Upper lobe of left lung (tissue), 6 donors: Measurements from ENCODE around the gene TSPEAR. TPM values are rescaled to one million over a fixed set of nuclear protein-coding genes. Genes with fewer than 3 reads are reported as not detected.

ENCODE experiments used
- ATAC-seq, 2 donors: fragments of 200-7000 bp; cut with Tn5 transposase; one replicate each; pipeline ENCODE4 v1.9.1; 2022; ENCODE audit warnings: mild to moderate bottlenecking in 2 of 2, moderate library complexity in 2 of 2; ENCODE audit not compliant: low FRiP score in 2 of 2
- DNase-seq, 2 donors: peaks; one replicate each; pipeline ENCODE4 v3.0.0-alpha.2; 2019 to 2020
- H3K27ac ChIP-seq, 4 donors: fragments of 200-600 bp; sonication (generic); one replicate each; pipeline ENCODE4 v1.5.1; 2016 to 2019
- H3K27me3 ChIP-seq, 4 donors: fragments of 200-600 bp; sonication (generic); one replicate each; pipeline ENCODE4 v1.5.1; 2017 to 2019
- H3K36me3 ChIP-seq, 4 donors: fragments of 200-600 bp; sonication (generic); one replicate each; pipeline ENCODE4 v1.5.1; 2016 to 2019
- H3K4me1 ChIP-seq, 4 donors: fragments of 200-600 bp; sonication (generic); one replicate each; pipeline ENCODE4 v1.5.1; 2018 to 2019
- H3K4me3 ChIP-seq, 4 donors: fragments of 200-600 bp; sonication (generic); one replicate each; pipeline ENCODE4 v1.5.1; 2017 to 2019; ENCODE audit warnings: mild to moderate bottlenecking in 2 of 4, moderate library complexity in 1 of 4
- H3K9me3 ChIP-seq, 4 donors: fragments of 200-600 bp; sonication (generic); one replicate each; pipeline ENCODE4 v1.5.1; 2018 to 2019
- EP300 ChIP-seq, 4 donors: sonication (generic); formaldehyde crosslinking; IDR thresholded peaks; one replicate each; pipeline ENCODE4 v1.5.1; 2017; ENCODE audit warnings: antibody characterized with exemption in 4 of 4, control low read depth in 2 of 4
- POLR2A ChIP-seq, 4 donors: fragments of 450-650 bp; IDR thresholded peaks; one replicate each; pipeline ENCODE4 v1.5.1; 2016 to 2017; ENCODE audit warnings: antibody characterized with exemption in 4 of 4, mild to moderate bottlenecking in 2 of 4
- POLR2AphosphoS5 ChIP-seq, 2 donors: sonication (generic); formaldehyde crosslinking; IDR thresholded peaks; one replicate each; pipeline ENCODE4 v1.5.1; 2017; ENCODE audit warnings: antibody characterized with exemption in 2 of 2
- WGBS, 2 donors: methylation state at CpG; one replicate each; pipeline ENCODE4 v1.1.5; 2017 to 2018; 5-methylcytosine and 5-hydroxymethylcytosine counted together
- total RNA-seq, 6 donors: library from RNA; depleted of rRNA in 4 of 6; stranded (reverse); fragments of >200 nt in 4 of 6; gene quantifications; one replicate each; pipeline versions ENCODE4 v1.1.0 to v1.2.1, GENCODE V29; 2016 to 2021
- TF ChIP-seq, protein P1 (sequence below), 6 experiments: fragments of 450-650 bp in 4 of 6; fragments of 200-600 bp in 2 of 6; sonication (generic) in 2 of 6; IDR thresholded peaks; one replicate each; pipeline ENCODE4 v1.5.1; 2016 to 2019; ENCODE audit warnings: antibody characterized with exemption in 6 of 6
- donor health status: DM: no; HTN: no; CAD: no; lungs with moderate emphysema.
- donor health status: DM: no; HTN: yes; CAD: no; lungs with severe emphysema.

The TSPEAR gene
- total RNA-seq, 6 donors from 2014 or later: 0.14 to 0.17 TPM; not detected in 4

DNA sequence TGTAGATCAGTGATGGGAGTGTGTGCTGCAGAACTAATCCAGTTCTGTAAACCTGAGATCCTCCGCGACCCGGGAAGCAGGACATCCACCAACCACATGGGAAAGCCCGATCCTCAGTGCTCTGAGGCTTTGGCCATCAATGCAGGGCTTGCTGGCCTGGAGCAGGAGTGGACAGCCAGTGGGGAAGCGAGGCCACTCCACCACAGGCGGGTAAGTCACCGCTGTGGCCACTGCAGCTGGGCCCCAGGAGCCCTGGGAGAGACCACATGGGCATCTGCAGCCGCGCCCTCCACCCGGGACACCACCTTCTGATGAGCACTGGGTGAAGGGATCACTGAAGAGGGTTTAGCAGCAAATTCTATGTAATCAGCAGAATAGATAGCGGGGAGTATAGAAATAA lies 30.2 kb downstream of the TSPEAR start:
- Histone ChIP-seq H3K4me1 (no peaks in the 10 kb centered on the region), H3K36me3 (no peaks in the 10 kb centered on the region), H3K27me3 (no peaks in the 10 kb centered on the region), H3K27ac (no peak overlapping the region), H3K9me3 (no peaks in the 10 kb centered on the region), H3K4me3 (no peak overlapping the region)
- 83 to 86% methylated on average over 9 to 11 of the region's 11 CpGs for WGBS, 2 donors
- ATAC-seq (no peak), DNase-seq (no peak)
- TF ChIP-seq EP300 (IDR thresholded peaks at IDR 0.05) (no peak), POLR2A (IDR thresholded peaks at IDR 0.05) (no peak), POLR2AphosphoS5 (IDR thresholded peaks at IDR 0.05) (no peak)
- TF ChIP-seq, protein P1, sequence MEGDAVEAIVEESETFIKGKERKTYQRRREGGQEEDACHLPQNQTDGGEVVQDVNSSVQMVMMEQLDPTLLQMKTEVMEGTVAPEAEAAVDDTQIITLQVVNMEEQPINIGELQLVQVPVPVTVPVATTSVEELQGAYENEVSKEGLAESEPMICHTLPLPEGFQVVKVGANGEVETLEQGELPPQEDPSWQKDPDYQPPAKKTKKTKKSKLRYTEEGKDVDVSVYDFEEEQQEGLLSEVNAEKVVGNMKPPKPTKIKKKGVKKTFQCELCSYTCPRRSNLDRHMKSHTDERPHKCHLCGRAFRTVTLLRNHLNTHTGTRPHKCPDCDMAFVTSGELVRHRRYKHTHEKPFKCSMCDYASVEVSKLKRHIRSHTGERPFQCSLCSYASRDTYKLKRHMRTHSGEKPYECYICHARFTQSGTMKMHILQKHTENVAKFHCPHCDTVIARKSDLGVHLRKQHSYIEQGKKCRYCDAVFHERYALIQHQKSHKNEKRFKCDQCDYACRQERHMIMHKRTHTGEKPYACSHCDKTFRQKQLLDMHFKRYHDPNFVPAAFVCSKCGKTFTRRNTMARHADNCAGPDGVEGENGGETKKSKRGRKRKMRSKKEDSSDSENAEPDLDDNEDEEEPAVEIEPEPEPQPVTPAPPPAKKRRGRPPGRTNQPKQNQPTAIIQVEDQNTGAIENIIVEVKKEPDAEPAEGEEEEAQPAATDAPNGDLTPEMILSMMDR (IDR thresholded peaks at IDR 0.05): no peak

DNA sequence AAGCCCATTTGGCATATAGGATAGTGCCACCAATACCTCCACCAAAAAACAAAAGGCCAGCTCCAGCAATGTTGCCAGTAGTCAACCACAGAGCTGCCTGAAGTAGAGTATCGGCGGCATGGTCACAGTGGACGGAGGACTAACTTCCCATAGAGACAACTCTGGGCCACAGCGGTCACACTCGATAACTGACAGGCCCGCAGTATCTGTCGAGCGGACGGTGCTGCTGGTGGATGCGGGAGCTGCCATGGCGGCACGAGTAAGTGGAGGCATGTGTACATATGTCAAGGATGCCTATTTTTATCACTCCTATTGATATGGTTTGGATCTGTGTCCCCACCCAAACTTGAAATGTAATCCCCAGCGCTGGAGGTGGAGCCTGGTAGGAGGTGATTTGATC lies 33.5 kb downstream of the TSPEAR start:
- TF ChIP-seq EP300 (IDR thresholded peaks at IDR 0.05): no peak
- no peak for TF ChIP-seq POLR2A (IDR thresholded peaks at IDR 0.05)
- TF ChIP-seq POLR2AphosphoS5 (IDR thresholded peaks at IDR 0.05): no peak
- TF ChIP-seq, protein P1 (IDR thresholded peaks at IDR 0.05): no peak

DNA sequence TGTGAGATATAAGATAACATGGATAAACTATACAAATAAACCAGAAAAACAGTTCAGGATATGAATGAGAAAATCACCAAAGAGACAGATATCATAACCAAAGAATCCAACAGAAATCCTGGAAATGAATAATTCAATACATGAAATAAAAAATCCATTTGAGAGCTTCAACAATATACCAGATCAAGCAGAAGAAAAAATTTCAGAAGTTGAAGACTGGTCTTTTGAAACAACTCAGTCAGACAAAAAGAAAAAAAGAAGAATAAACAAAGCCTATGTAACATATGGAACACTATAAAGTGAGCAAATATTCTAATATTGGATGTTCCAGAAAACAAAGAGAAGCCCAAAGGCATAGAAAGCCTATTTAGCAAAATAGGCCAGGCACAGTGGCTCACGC lies 39.5 kb downstream of the TSPEAR start:
- H3K27me3 ChIP-seq: no peaks in the 10 kb centered on the region
- no peaks in the 10 kb centered on the region for H3K36me3 ChIP-seq
- DNase-seq (no peak), ATAC-seq (no peak)
- whole genome bisulfite sequencing, 2 donors: 89 to 96% methylated on average over 1 of the region's 1 CpG
- H3K4me3 ChIP-seq: no peak overlapping the region
- TF ChIP-seq, protein P1 (IDR thresholded peaks at IDR 0.05): no peak
- TF ChIP-seq EP300 (IDR thresholded peaks at IDR 0.05) (no peak), POLR2AphosphoS5 (IDR thresholded peaks at IDR 0.05) (no peak), POLR2A (IDR thresholded peaks at IDR 0.05) (no peak)
- H3K4me1 ChIP-seq: no peaks in the 10 kb centered on the region
- H3K9me3 ChIP-seq: peaks cover 0 to 19% (median 0%) of the 10 kb centered on the region in 4 donors
- H3K27ac ChIP-seq: no peak overlapping the region

More for the DNA sequence above, 33.5 kb downstream of the TSPEAR start:
- 88 to 96% methylated on average over 13 of the region's 13 CpGs for WGBS, 2 donors
- H3K27ac ChIP-seq: no peak overlapping the region
- no peak overlapping the region for H3K4me3 ChIP-seq
- no peaks in the 10 kb centered on the region for H3K36me3 ChIP-seq
- H3K9me3 ChIP-seq: no peaks in the 10 kb centered on the region
- ATAC-seq (no peak), DNase-seq (no peak)
- no peaks in the 10 kb centered on the region for H3K27me3 ChIP-seq
- no peaks in the 10 kb centered on the region for H3K4me1 ChIP-seq

DNA sequence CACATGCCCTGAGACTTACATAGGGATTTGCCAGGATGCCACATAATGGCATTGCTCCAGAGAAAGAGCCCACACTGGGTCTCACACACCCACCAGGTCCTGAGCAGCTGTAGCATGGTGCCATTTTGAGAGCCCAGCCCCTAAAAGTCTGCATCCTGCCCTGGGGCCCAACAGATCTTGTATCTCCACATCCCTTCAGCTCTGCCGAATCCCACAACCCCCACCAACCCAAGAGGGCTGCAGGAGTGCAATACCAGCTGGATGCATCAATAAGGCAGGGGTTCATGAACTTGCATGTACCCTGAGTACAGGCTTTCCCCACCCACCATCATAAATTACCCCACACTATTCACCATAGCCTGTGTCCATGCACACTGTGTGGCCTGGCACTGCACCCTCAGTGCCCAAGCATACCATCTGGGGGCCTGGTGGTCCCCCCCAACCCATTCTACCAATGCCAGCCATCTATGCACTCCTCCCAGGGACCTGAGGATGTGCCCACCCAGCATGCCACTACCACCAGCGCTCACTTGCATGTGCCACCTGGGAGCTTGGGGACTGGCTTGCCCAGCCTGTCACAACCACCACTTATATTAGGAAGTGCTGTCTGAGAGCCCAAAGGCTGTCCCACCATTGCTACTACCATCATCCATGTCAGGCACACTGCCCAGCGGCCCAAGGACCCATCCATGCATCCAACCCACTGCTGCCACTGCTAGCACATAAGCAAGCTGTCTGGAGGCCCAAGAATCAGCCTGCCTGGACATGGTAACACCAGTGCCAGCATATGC lies 40.5 kb downstream of the TSPEAR start:
- no peak for TF ChIP-seq EP300 (IDR thresholded peaks at IDR 0.05)
- no peak for TF ChIP-seq POLR2AphosphoS5 (IDR thresholded peaks at IDR 0.05)
- no peak for TF ChIP-seq POLR2A (IDR thresholded peaks at IDR 0.05)
- TF ChIP-seq, protein P1 (IDR thresholded peaks at IDR 0.05): no peak
- H3K4me3 ChIP-seq: no peak overlapping the region
- 81 to 100% methylated on average over 2 to 3 of the region's 3 CpGs for WGBS, 2 donors
- H3K27ac ChIP-seq: no peak overlapping the region
- no peaks in the 10 kb centered on the region for H3K27me3 ChIP-seq
- peaks cover 0 to 19% (median 0%) of the 10 kb centered on the region in 4 donors for H3K9me3 ChIP-seq
- no peaks in the 10 kb centered on the region for H3K4me1 ChIP-seq
- H3K36me3 ChIP-seq: no peaks in the 10 kb centered on the region
- ATAC-seq (no peak), DNase-seq (no peak)

DNA sequence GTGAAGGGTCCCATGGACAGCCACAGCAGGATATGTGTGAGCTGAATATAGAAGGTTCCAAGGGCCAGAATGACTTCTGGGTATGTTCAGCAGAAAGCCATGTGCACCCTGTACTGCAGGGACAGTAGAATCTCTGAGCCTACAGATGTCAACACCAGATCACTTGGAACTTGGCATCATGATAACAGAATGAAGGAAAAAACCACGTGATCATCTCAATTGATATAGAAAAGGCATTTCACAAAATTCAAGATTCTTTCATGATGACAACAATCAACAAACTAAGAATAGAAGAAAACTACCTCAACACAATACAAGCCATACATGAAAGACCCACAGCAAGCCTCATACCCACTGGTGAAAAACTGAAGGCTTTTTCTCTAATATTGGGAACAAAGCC lies 43.8 kb downstream of the TSPEAR start:
- TF ChIP-seq POLR2AphosphoS5 (IDR thresholded peaks at IDR 0.05) (no peak), EP300 (IDR thresholded peaks at IDR 0.05) (no peak), POLR2A (IDR thresholded peaks at IDR 0.05) (no peak)
- TF ChIP-seq, protein P1 (IDR thresholded peaks at IDR 0.05): no peak

More for the DNA sequence above, 43.8 kb downstream of the TSPEAR start:
- Histone ChIP-seq H3K27ac (no peak overlapping the region), H3K9me3 (peaks cover 0 to 19% (median 0%) of the 10 kb centered on the region in 4 donors), H3K27me3 (no peaks in the 10 kb centered on the region), H3K4me3 (no peak overlapping the region), H3K4me1 (no peaks in the 10 kb centered on the region), H3K36me3 (no peaks in the 10 kb centered on the region)
- 71 to 83% methylated on average over 1 of the region's 1 CpG for WGBS, 2 donors
- ATAC-seq (no peak), DNase-seq (no peak)
